ENCODE measurements around the gene MSL3. TPM values are rescaled to one million over a fixed set of nuclear protein-coding genes. Genes with fewer than 3 reads are reported as not detected.

MSL3 gene
- total RNA-seq, 1 experiment from 2014 or later = 27.1 TPM

DNA sequence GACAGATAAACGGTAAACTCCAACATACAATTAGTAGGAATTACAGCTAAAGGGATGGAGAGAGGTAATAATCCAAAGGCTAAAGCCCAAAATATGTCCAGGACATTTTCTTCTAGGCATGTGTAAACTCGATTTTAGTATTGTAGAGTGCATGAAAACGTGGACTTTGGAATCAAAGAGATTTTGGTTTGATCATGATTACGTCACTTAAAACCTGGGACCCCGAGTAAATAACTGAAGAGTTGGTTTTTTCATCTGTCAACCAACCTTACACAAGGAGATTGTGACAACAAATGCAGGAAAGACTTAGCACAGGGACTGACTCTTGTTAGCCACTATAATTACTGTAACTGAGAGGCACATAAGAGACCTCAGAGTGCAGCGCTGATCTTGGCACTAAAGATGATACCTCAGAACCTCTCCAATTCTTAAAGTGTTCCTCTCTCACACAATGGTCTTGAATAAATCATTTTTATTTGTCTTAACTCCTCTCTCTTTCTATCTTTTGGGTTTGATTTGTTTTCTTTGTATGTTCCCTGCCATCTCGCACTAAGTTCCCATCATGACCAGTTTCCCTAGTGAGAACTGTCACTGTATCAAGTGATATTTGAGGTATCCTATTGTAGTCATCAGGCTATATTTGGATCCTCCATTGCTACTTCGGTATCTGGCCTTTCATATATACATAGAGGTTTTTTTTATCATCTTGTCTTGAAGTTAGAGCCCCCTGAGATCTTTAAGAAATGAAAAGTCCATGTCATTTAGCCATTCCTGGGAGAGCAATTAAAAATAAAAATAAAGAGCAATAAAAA lies 32.2 kb upstream of the MSL3 start:
- intact Hi-C loops (cut with micrococcal nuclease) = no loop called here
- Mint-ChIP-seq H3K4me1 (ENCODE audit: insufficient read depth, unreplicated experiment) (no peaks in the 10 kb centered on the region), H3K27me3 (ENCODE audit: insufficient read depth, unreplicated experiment) (peaks cover 40% of the 10 kb centered on the region), H3K27ac (ENCODE audit: low read depth, unreplicated experiment) (no peak overlapping the region), H3K9me3 (ENCODE audit: unreplicated experiment) (no peaks in the 10 kb centered on the region), H3K36me3 (ENCODE audit: insufficient read depth, unreplicated experiment) (peaks cover 6% of the 10 kb centered on the region), H3K4me3 (ENCODE audit: unreplicated experiment) (no peak overlapping the region)
- DNase-seq (ENCODE audit: unreplicated experiment) = no peak
- POLR2A ChIA-PET = interaction anchor here (0.6 kb wide), 1 partner anchor 30 kb away, joined by 5 read pairs; no protein-coding TSS in a partner anchor
- TF ChIP-seq, protein P1, sequence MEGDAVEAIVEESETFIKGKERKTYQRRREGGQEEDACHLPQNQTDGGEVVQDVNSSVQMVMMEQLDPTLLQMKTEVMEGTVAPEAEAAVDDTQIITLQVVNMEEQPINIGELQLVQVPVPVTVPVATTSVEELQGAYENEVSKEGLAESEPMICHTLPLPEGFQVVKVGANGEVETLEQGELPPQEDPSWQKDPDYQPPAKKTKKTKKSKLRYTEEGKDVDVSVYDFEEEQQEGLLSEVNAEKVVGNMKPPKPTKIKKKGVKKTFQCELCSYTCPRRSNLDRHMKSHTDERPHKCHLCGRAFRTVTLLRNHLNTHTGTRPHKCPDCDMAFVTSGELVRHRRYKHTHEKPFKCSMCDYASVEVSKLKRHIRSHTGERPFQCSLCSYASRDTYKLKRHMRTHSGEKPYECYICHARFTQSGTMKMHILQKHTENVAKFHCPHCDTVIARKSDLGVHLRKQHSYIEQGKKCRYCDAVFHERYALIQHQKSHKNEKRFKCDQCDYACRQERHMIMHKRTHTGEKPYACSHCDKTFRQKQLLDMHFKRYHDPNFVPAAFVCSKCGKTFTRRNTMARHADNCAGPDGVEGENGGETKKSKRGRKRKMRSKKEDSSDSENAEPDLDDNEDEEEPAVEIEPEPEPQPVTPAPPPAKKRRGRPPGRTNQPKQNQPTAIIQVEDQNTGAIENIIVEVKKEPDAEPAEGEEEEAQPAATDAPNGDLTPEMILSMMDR (IDR thresholded peaks at IDR 0.05; ENCODE audit: unreplicated experiment) = no peak
- CTCF ChIA-PET = interaction anchor here (0.6 to 4.7 kb wide), 8 partner anchors 9 to 245 kb away, joined by 3 to 47 read pairs (median 4); no protein-coding TSS in a partner anchor
- no TSS peak for BruUV-seq (replicated peaks)

DNA sequence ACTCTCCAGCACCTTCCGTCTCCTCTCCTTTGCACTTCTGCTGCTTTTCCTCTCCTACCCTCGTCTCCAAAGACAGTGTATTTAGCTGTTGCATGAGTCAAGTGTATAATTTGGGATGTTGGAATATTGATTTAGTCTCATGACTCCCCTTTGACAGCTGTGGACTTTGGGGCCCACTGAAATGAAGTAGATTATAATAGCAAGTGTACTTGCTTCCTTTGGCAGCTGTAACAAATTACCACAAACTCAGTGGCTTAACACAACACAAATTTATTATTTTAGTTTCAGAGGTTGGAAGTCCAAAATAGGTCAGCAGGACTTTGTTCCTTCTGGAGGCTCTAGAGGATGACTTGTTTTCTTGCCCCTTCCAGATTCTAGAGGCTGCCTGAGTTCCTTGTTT lies 29.5 kb upstream of the MSL3 start:
- intact Hi-C loops (cut with micrococcal nuclease) = no loop called here
- DNase-seq (ENCODE audit: unreplicated experiment) = no peak
- Mint-ChIP-seq H3K36me3 (ENCODE audit: insufficient read depth, unreplicated experiment) (no peaks in the 10 kb centered on the region), H3K4me1 (ENCODE audit: insufficient read depth, unreplicated experiment) (no peaks in the 10 kb centered on the region), H3K27me3 (ENCODE audit: insufficient read depth, unreplicated experiment) (peaks cover 43% of the 10 kb centered on the region), H3K9me3 (ENCODE audit: unreplicated experiment) (no peaks in the 10 kb centered on the region), H3K4me3 (ENCODE audit: unreplicated experiment) (no peak overlapping the region), H3K27ac (ENCODE audit: low read depth, unreplicated experiment) (no peak overlapping the region)
- POLR2A ChIA-PET = no interaction called here
- CTCF ChIA-PET = interaction anchor here (1.3 kb wide), 1 partner anchor 197 kb away, joined by 11 read pairs; no protein-coding TSS in a partner anchor
- TF ChIP-seq, protein P1 (IDR thresholded peaks at IDR 0.05; ENCODE audit: unreplicated experiment) = no peak
- no TSS peak for BruUV-seq (replicated peaks)

DNA sequence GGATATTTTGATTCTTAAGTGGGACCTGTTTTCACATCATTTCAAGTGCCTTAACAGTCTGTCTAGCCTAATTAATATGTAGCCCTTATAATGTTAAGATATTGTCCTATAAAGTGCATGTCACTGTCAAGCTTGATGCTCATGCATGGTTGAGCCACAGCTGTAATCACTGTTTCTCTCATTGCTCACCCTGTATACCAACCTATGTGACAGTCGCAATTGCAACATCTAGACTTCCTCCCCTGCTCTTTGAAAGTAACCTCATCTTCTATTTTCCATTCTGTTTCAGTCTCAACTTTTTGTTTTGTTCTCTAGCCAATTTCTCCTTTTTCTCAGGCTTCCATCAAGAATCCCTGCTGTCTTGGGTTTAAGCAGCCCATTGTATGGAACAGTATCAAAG lies 24.4 kb upstream of the MSL3 start:
- no peak overlapping the region for H3K27ac Mint-ChIP-seq (ENCODE audit: low read depth, unreplicated experiment)
- H3K27me3 Mint-ChIP-seq (ENCODE audit: insufficient read depth, unreplicated experiment) = peaks cover 70% of the 10 kb centered on the region
- no peaks in the 10 kb centered on the region for H3K4me1 Mint-ChIP-seq (ENCODE audit: insufficient read depth, unreplicated experiment)
- H3K36me3 Mint-ChIP-seq (ENCODE audit: insufficient read depth, unreplicated experiment) = no peaks in the 10 kb centered on the region
- CTCF ChIA-PET = interaction anchor here (0.6 to 2.7 kb wide), 3 partner anchors 9 to 833 kb away, joined by 3 to 11 read pairs (median 3); no protein-coding TSS in a partner anchor
- TF ChIP-seq, protein P1 (IDR thresholded peaks at IDR 0.05; ENCODE audit: unreplicated experiment) = no peak
- POLR2A ChIA-PET = no interaction called here
- H3K4me3 Mint-ChIP-seq (ENCODE audit: unreplicated experiment) = no peak overlapping the region
- no peaks in the 10 kb centered on the region for H3K9me3 Mint-ChIP-seq (ENCODE audit: unreplicated experiment)
- no TSS peak for BruUV-seq (replicated peaks)
- no peak for DNase-seq (ENCODE audit: unreplicated experiment)
- intact Hi-C loops (cut with micrococcal nuclease) = no loop called here

DNA sequence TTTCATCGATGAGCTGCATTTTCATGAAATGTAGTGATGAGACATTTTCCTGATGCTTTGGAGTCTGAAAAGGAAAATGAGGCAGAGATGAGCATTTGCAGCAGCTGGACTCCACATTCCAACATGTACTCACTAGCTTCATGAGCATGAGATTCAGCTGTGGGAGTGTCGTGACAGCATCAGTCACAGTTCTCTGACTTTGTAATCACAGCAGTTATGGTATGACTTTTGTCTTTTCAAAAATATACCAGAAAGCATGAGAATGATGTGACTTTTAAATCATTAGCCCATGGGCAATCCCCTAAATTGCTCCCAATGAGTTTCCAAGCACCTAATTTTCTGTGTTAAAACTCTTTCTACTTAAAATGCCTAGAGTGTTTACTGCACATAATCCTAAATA lies 18.3 kb upstream of the MSL3 start:
- DNase-seq (ENCODE audit: unreplicated experiment) = no peak
- ChIA-PET POLR2A (no interaction called here), CTCF (interaction anchor here (0.8 to 2.4 kb wide), 3 partner anchors 14 to 204 kb away, joined by 3 to 9 read pairs (median 3); no protein-coding TSS in a partner anchor)
- intact Hi-C loops (cut with micrococcal nuclease) = no loop called here
- Mint-ChIP-seq H3K4me1 (ENCODE audit: insufficient read depth, unreplicated experiment) (no peaks in the 10 kb centered on the region), H3K9me3 (ENCODE audit: unreplicated experiment) (no peaks in the 10 kb centered on the region), H3K4me3 (ENCODE audit: unreplicated experiment) (no peak overlapping the region), H3K27ac (ENCODE audit: low read depth, unreplicated experiment) (no peak overlapping the region), H3K36me3 (ENCODE audit: insufficient read depth, unreplicated experiment) (no peaks in the 10 kb centered on the region), H3K27me3 (ENCODE audit: insufficient read depth, unreplicated experiment) (peaks cover 89% of the 10 kb centered on the region)
- BruUV-seq (replicated peaks) = no TSS peak
- TF ChIP-seq, protein P1 (IDR thresholded peaks at IDR 0.05; ENCODE audit: unreplicated experiment) = no peak

All from MCF 10A (cell line).